Upper lobe of left lung (tissue), 6 donors: ENCODE measurements around the gene ATP8B1. TPM values are rescaled to one million over a fixed set of nuclear protein-coding genes. Genes with fewer than 3 reads are reported as not detected.

ENCODE experiments used
- ATAC-seq, 2 donors: fragments of 200-7000 bp; cut with Tn5 transposase; one replicate each; pipeline ENCODE4 v1.9.1; 2022; ENCODE audit warnings: mild to moderate bottlenecking in 2 of 2, moderate library complexity in 2 of 2; ENCODE audit not compliant: low FRiP score in 2 of 2
- DNase-seq, 2 donors: peaks; one replicate each; pipeline ENCODE4 v3.0.0-alpha.2; 2019 to 2020
- H3K27ac ChIP-seq, 4 donors: fragments of 200-600 bp; sonication (generic); one replicate each; pipeline ENCODE4 v1.5.1; 2016 to 2019
- H3K27me3 ChIP-seq, 4 donors: fragments of 200-600 bp; sonication (generic); one replicate each; pipeline ENCODE4 v1.5.1; 2017 to 2019
- H3K36me3 ChIP-seq, 4 donors: fragments of 200-600 bp; sonication (generic); one replicate each; pipeline ENCODE4 v1.5.1; 2016 to 2019
- H3K4me1 ChIP-seq, 4 donors: fragments of 200-600 bp; sonication (generic); one replicate each; pipeline ENCODE4 v1.5.1; 2018 to 2019
- H3K4me3 ChIP-seq, 4 donors: fragments of 200-600 bp; sonication (generic); one replicate each; pipeline ENCODE4 v1.5.1; 2017 to 2019; ENCODE audit warnings: mild to moderate bottlenecking in 2 of 4, moderate library complexity in 1 of 4
- H3K9me3 ChIP-seq, 4 donors: fragments of 200-600 bp; sonication (generic); one replicate each; pipeline ENCODE4 v1.5.1; 2018 to 2019
- CTCF ChIP-seq, 6 experiments: fragments of 450-650 bp in 4 of 6; fragments of 200-600 bp in 2 of 6; sonication (generic) in 2 of 6; IDR thresholded peaks; one replicate each; pipeline ENCODE4 v1.5.1; 2016 to 2019; ENCODE audit warnings: antibody characterized with exemption in 6 of 6
- EP300 ChIP-seq, 4 donors: sonication (generic); formaldehyde crosslinking; IDR thresholded peaks; one replicate each; pipeline ENCODE4 v1.5.1; 2017; ENCODE audit warnings: antibody characterized with exemption in 4 of 4, control low read depth in 2 of 4
- POLR2A ChIP-seq, 4 donors: fragments of 450-650 bp; IDR thresholded peaks; one replicate each; pipeline ENCODE4 v1.5.1; 2016 to 2017; ENCODE audit warnings: antibody characterized with exemption in 4 of 4, mild to moderate bottlenecking in 2 of 4
- POLR2AphosphoS5 ChIP-seq, 2 donors: sonication (generic); formaldehyde crosslinking; IDR thresholded peaks; one replicate each; pipeline ENCODE4 v1.5.1; 2017; ENCODE audit warnings: antibody characterized with exemption in 2 of 2
- WGBS, 2 donors: methylation state at CpG; one replicate each; pipeline ENCODE4 v1.1.5; 2017 to 2018; 5-methylcytosine and 5-hydroxymethylcytosine counted together
- total RNA-seq, 6 donors: library from RNA; depleted of rRNA in 4 of 6; stranded (reverse); fragments of >200 nt in 4 of 6; gene quantifications; one replicate each; pipeline versions ENCODE4 v1.1.0 to v1.2.1, GENCODE V29; 2016 to 2021
- donor health status: DM: no; HTN: no; CAD: no; lungs with moderate emphysema.
- donor health status: DM: no; HTN: yes; CAD: no; lungs with severe emphysema.

Gene ATP8B1
- total RNA-seq, 6 donors from 2014 or later: 19.6 to 36.5 (median 26.0) TPM

- 28 to 39% methylated on average over 3 of the region's 3 CpGs for WGBS, 2 donors
- no peak for DNase-seq
- H3K36me3 ChIP-seq: no peaks in the 10 kb centered on the region
Observed at GRCh38 chr18:57806978-57807285, 3.8 kb upstream of the ATP8B1 start.

GRCh38 chr18:57806201-57806977 is 3.3 kb upstream of the ATP8B1 start:
- Histone ChIP-seq H3K27me3 (no peaks in the 10 kb centered on the region), H3K4me1 (peaks cover 7 to 36% (median 14%) of the 10 kb centered on the region in 4 donors), H3K4me3 (no peak overlapping the region), H3K27ac (peak overlapping the region in 3 of 4 donors; percentile 17 to 69 (median 18)), H3K9me3 (no peaks in the 10 kb centered on the region), H3K36me3 (no peaks in the 10 kb centered on the region)
- 67 to 92% methylated on average over 7 of the region's 7 CpGs for WGBS, 2 donors
- ATAC-seq: no peak
- no peak for TF ChIP-seq POLR2AphosphoS5 (IDR thresholded peaks at IDR 0.05)
- TF ChIP-seq CTCF (IDR thresholded peaks at IDR 0.05): no peak
- TF ChIP-seq EP300 (IDR thresholded peaks at IDR 0.05): no peak
- no peak for TF ChIP-seq POLR2A (IDR thresholded peaks at IDR 0.05)
- DNase-seq: no peak

More at GRCh38 chr18:57806978-57807285, 3.8 kb upstream of the ATP8B1 start:
- Histone ChIP-seq H3K4me3 (no peak overlapping the region), H3K27me3 (no peaks in the 10 kb centered on the region), H3K27ac (peak overlapping the region in 3 of 4 donors; percentile 18 to 69 (median 58)), H3K9me3 (no peaks in the 10 kb centered on the region), H3K4me1 (peaks cover 7 to 33% (median 14%) of the 10 kb centered on the region in 4 donors)
- TF ChIP-seq EP300 (IDR thresholded peaks at IDR 0.05) (no peak), CTCF (IDR thresholded peaks at IDR 0.05) (no peak), POLR2AphosphoS5 (IDR thresholded peaks at IDR 0.05) (no peak), POLR2A (IDR thresholded peaks at IDR 0.05) (no peak)
- no peak for ATAC-seq

- DNase-seq (no peak), ATAC-seq (no peak)
- TF ChIP-seq POLR2A (IDR thresholded peaks at IDR 0.05): no peak
- TF ChIP-seq POLR2AphosphoS5 (IDR thresholded peaks at IDR 0.05): no peak
- TF ChIP-seq CTCF (IDR thresholded peaks at IDR 0.05): no peak
- no peak for TF ChIP-seq EP300 (IDR thresholded peaks at IDR 0.05)
- 96 to 98% methylated on average over 6 of the region's 6 CpGs for WGBS, 2 donors
- no peak overlapping the region for H3K27ac ChIP-seq
- H3K27me3 ChIP-seq: no peaks in the 10 kb centered on the region
- H3K4me3 ChIP-seq: no peak overlapping the region
- H3K4me1 ChIP-seq: peaks cover 7 to 49% (median 14%) of the 10 kb centered on the region in 4 donors
- H3K9me3 ChIP-seq: no peaks in the 10 kb centered on the region
- H3K36me3 ChIP-seq: no peaks in the 10 kb centered on the region
Observed at GRCh38 chr18:57805117-57805516, 2.0 kb upstream of the ATP8B1 start.

- H3K4me3 ChIP-seq: no peak overlapping the region
- H3K27me3 ChIP-seq: no peaks in the 10 kb centered on the region
- no peaks in the 10 kb centered on the region for H3K36me3 ChIP-seq
- 65 to 77% methylated on average over 6 of the region's 6 CpGs for WGBS, 2 donors
- DNase-seq (no peak), ATAC-seq (no peak)
- H3K4me1 ChIP-seq: peaks cover 7 to 49% (median 14%) of the 10 kb centered on the region in 4 donors
- no peaks in the 10 kb centered on the region for H3K9me3 ChIP-seq
- no peak overlapping the region for H3K27ac ChIP-seq
- no peak for TF ChIP-seq CTCF (IDR thresholded peaks at IDR 0.05)
- no peak for TF ChIP-seq POLR2AphosphoS5 (IDR thresholded peaks at IDR 0.05)
- no peak for TF ChIP-seq POLR2A (IDR thresholded peaks at IDR 0.05)
- TF ChIP-seq EP300 (IDR thresholded peaks at IDR 0.05): no peak
Observed at GRCh38 chr18:57804557-57804956, 1.4 kb upstream of the ATP8B1 start.
